ENCODE results near the gene GFOD1. TPM values are rescaled to one million over a fixed set of nuclear protein-coding genes. Genes with fewer than 3 reads are reported as not detected.

Gene GFOD1
- total RNA-seq, 4 donors from 2014 or later, result 16.1 to 30.7 (median 22.9) TPM

- TF ChIP-seq CTCF (IDR thresholded peaks at IDR 0.05), result no peak
- no peak for TF ChIP-seq POLR2A (IDR thresholded peaks at IDR 0.05)
- Histone ChIP-seq H3K4me3 (no peak overlapping the region), H3K27me3 (no peaks in the 10 kb centered on the region), H3K27ac (peak overlapping the region in 3 of 4 donors; percentile 52 to 80 (median 57)), H3K36me3 (no peaks in the 10 kb centered on the region), H3K4me1 (peaks cover 0 to 26% (median 20%) of the 10 kb centered on the region in 3 donors), H3K9me3 (no peaks in the 10 kb centered on the region)
- no peak for DNase-seq
- intact Hi-C loops (cut with DNase I), result no loop called here
- WGBS, 2 donors, result 43 to 67% methylated on average over 1 of the region's 1 CpG
These were observed 38.9 kb upstream of the GFOD1 start for GRCh38 chr6:13526357-13526726.

- no peaks in the 10 kb centered on the region for H3K27me3 ChIP-seq
- DNase-seq, result no peak
These were observed 37.6 kb upstream of the GFOD1 start for GRCh38 chr6:13524801-13525508.

GRCh38 chr6:13523826-13524622 lies 36.6 kb upstream of the GFOD1 start:
- DNase-seq, result no peak
- no peaks in the 10 kb centered on the region for H3K36me3 ChIP-seq
- whole genome bisulfite sequencing, 2 donors, result 73 to 78% methylated on average over 9 to 11 of the region's 11 CpGs
- no peak overlapping the region for H3K4me3 ChIP-seq
- TF ChIP-seq CTCF (IDR thresholded peaks at IDR 0.05) (no peak), POLR2A (IDR thresholded peaks at IDR 0.05) (no peak)
- H3K27me3 ChIP-seq, result no peaks in the 10 kb centered on the region
- no peaks in the 10 kb centered on the region for H3K9me3 ChIP-seq
- intact Hi-C loops (cut with DNase I), result no loop called here
- H3K27ac ChIP-seq, result no peak overlapping the region
- peaks cover 0 to 26% (median 20%) of the 10 kb centered on the region in 3 donors for H3K4me1 ChIP-seq

More at GRCh38 chr6:13524801-13525508, 37.6 kb upstream of the GFOD1 start:
- WGBS, 2 donors, result 91 to 92% methylated on average over 11 to 12 of the region's 12 CpGs
- TF ChIP-seq POLR2A (IDR thresholded peaks at IDR 0.05), result no peak
- no peak for TF ChIP-seq CTCF (IDR thresholded peaks at IDR 0.05)
- Histone ChIP-seq H3K4me3 (no peak overlapping the region), H3K9me3 (no peaks in the 10 kb centered on the region), H3K27ac (no peak overlapping the region), H3K36me3 (no peaks in the 10 kb centered on the region), H3K4me1 (peaks cover 0 to 26% (median 20%) of the 10 kb centered on the region in 3 donors)
- intact Hi-C loops (cut with DNase I), result no loop called here

DNA sequence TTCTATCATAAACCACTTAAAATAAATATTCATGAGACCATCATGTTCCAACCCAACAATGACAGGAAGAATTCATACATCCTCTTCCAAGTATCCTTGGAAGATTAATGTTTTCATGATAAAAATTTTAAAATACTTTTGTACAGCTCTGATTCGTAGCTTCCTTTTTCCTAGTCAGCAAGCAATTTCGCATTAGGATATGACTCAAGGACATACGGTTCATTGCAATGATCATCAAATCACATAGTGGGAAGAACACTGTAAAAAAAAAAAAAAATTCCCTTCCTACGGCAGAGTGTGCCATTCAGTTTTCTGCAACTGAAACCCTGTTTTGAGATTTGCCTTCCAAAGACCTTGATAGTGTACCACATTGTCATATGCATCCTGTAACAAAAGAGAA lies 35.3 kb upstream of the GFOD1 start:
- no peaks in the 10 kb centered on the region for H3K9me3 ChIP-seq
- peaks cover 0 to 25% (median 20%) of the 10 kb centered on the region in 3 donors for H3K4me1 ChIP-seq
- no peaks in the 10 kb centered on the region for H3K36me3 ChIP-seq
- no peaks in the 10 kb centered on the region for H3K27me3 ChIP-seq
- no peak for DNase-seq
- no peak for TF ChIP-seq POLR2A (IDR thresholded peaks at IDR 0.05)
- H3K27ac ChIP-seq, result no peak overlapping the region
- WGBS, 2 donors, result 11 to 27% methylated on average over 4 of the region's 4 CpGs
- H3K4me3 ChIP-seq, result no peak overlapping the region
- intact Hi-C loops (cut with DNase I), result no loop called here

GRCh38 chr6:13519839-13520238 lies 32.4 kb upstream of the GFOD1 start:
- H3K9me3 ChIP-seq, result no peaks in the 10 kb centered on the region
- no peak for TF ChIP-seq POLR2A (IDR thresholded peaks at IDR 0.05)
- no peak for TF ChIP-seq CTCF (IDR thresholded peaks at IDR 0.05)
- no peaks in the 10 kb centered on the region for H3K36me3 ChIP-seq
- no peak for DNase-seq
- intact Hi-C loops (cut with DNase I), result no loop called here
- WGBS, 2 donors, result 92% methylated on average over 4 of the region's 4 CpGs
- no peak overlapping the region for H3K27ac ChIP-seq
- H3K4me1 ChIP-seq, result peaks cover 0 to 7% (median 4%) of the 10 kb centered on the region in 3 donors
- no peaks in the 10 kb centered on the region for H3K27me3 ChIP-seq
- H3K4me3 ChIP-seq, result no peak overlapping the region

Measured in esophagus squamous epithelium (tissue), 5 donors.